IPS-18a (cell line): ENCODE data around the gene NDUFA7.
A peak's percentile ranks its signal among the peaks of the same experiment; 100 is the strongest.

Experiments
- H3K27ac ChIP-seq: one replicate; pipeline ENCODE4 v1.5.1; 2013; ENCODE audit warnings: low read length
- H3K27me3 ChIP-seq: one replicate; pipeline ENCODE4 v1.6.1; 2013; ENCODE audit warnings: mild to moderate bottlenecking, low read length; ENCODE audit not compliant: control insufficient read depth, insufficient read depth
- H3K36me3 ChIP-seq: one replicate; pipeline ENCODE4 v1.6.1; 2013; ENCODE audit warnings: low read depth, low read length; ENCODE audit not compliant: control insufficient read depth
- H3K4me1 ChIP-seq: one replicate; pipeline ENCODE4 v1.6.1; 2013; ENCODE audit warnings: low read depth, low read length; ENCODE audit not compliant: control insufficient read depth
- H3K4me3 ChIP-seq: one replicate; pipeline ENCODE4 v1.5.1; 2013; ENCODE audit warnings: low read length
- H3K9ac ChIP-seq: one replicate; pipeline ENCODE4 v1.6.1; 2013; ENCODE audit warnings: mild to moderate bottlenecking, low read length, moderate library complexity
- H3K9me3 ChIP-seq: one replicate; pipeline ENCODE4 v1.6.1; 2013; ENCODE audit warnings: low read depth, low read length; ENCODE audit not compliant: control insufficient read depth

NDUFA7 gene

DNA sequence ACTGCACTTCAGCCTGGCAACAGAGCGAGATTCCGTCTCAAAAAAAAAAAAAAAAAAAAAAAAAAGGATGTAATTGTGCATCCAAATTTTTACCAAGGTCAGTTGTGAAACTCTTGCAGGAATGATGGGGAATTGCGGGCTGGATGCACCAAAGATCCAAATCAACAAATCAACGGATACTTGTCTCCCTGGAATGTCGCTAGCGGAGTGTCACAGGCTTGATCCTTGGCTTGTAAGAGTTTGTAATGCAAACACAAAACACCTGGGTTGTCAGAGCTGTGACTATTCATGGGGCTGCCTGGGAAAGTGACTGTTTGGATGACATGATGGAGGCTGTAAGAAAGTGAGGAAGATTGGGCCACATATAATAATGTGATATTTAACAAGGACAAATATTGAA lies 17.7 kb upstream of the NDUFA7 start:
- peaks cover 63% of the 10 kb centered on the region for H3K27me3 ChIP-seq
- H3K9me3 ChIP-seq, result no peaks in the 10 kb centered on the region
- H3K36me3 ChIP-seq, result no peaks in the 10 kb centered on the region
- no peaks in the 10 kb centered on the region for H3K4me1 ChIP-seq
- no peak overlapping the region for H3K4me3 ChIP-seq
- H3K9ac ChIP-seq, result no peak overlapping the region
- H3K27ac ChIP-seq, result no peak overlapping the region

GRCh38 chr19:8337728-8338127 lies 16.6 kb upstream of the NDUFA7 start:
- Histone ChIP-seq H3K9ac (no peak overlapping the region), H3K27me3 (peaks cover 64% of the 10 kb centered on the region), H3K36me3 (no peaks in the 10 kb centered on the region), H3K9me3 (no peaks in the 10 kb centered on the region), H3K4me1 (no peaks in the 10 kb centered on the region), H3K27ac (no peak overlapping the region), H3K4me3 (no peak overlapping the region)

- Histone ChIP-seq H3K36me3 (no peaks in the 10 kb centered on the region), H3K9me3 (no peaks in the 10 kb centered on the region), H3K4me1 (no peaks in the 10 kb centered on the region), H3K27me3 (peaks cover 63% of the 10 kb centered on the region), H3K27ac (no peak overlapping the region), H3K4me3 (no peak overlapping the region), H3K9ac (no peak overlapping the region)
Observed at GRCh38 chr19:8336660-8337059, 15.5 kb upstream of the NDUFA7 start.

- Histone ChIP-seq H3K4me1 (no peaks in the 10 kb centered on the region), H3K27me3 (peaks cover 65% of the 10 kb centered on the region), H3K4me3 (peak overlapping the region; percentile 24)
Observed at GRCh38 chr19:8336072-8336569, 14.9 kb upstream of the NDUFA7 start.

GRCh38 chr19:8335343-8336071 lies 14.3 kb upstream of the NDUFA7 start:
- peaks cover 59% of the 10 kb centered on the region for H3K27me3 ChIP-seq
- H3K4me1 ChIP-seq, result no peaks in the 10 kb centered on the region
- no peak overlapping the region for H3K9ac ChIP-seq
- no peaks in the 10 kb centered on the region for H3K36me3 ChIP-seq
- H3K9me3 ChIP-seq, result no peaks in the 10 kb centered on the region
- H3K27ac ChIP-seq, result no peak overlapping the region
- peak overlapping the region; percentile 35 for H3K4me3 ChIP-seq

More at GRCh38 chr19:8336072-8336569, 14.9 kb upstream of the NDUFA7 start:
- no peak overlapping the region for H3K27ac ChIP-seq
- no peaks in the 10 kb centered on the region for H3K36me3 ChIP-seq
- H3K9ac ChIP-seq, result no peak overlapping the region
- H3K9me3 ChIP-seq, result no peaks in the 10 kb centered on the region

- Histone ChIP-seq H3K9me3 (no peaks in the 10 kb centered on the region), H3K36me3 (no peaks in the 10 kb centered on the region), H3K27ac (no peak overlapping the region), H3K4me1 (no peaks in the 10 kb centered on the region), H3K9ac (no peak overlapping the region), H3K4me3 (peak overlapping the region; percentile 40), H3K27me3 (peaks cover 57% of the 10 kb centered on the region)
Observed at GRCh38 chr19:8334458-8335342, 13.5 kb upstream of the NDUFA7 start.

DNA sequence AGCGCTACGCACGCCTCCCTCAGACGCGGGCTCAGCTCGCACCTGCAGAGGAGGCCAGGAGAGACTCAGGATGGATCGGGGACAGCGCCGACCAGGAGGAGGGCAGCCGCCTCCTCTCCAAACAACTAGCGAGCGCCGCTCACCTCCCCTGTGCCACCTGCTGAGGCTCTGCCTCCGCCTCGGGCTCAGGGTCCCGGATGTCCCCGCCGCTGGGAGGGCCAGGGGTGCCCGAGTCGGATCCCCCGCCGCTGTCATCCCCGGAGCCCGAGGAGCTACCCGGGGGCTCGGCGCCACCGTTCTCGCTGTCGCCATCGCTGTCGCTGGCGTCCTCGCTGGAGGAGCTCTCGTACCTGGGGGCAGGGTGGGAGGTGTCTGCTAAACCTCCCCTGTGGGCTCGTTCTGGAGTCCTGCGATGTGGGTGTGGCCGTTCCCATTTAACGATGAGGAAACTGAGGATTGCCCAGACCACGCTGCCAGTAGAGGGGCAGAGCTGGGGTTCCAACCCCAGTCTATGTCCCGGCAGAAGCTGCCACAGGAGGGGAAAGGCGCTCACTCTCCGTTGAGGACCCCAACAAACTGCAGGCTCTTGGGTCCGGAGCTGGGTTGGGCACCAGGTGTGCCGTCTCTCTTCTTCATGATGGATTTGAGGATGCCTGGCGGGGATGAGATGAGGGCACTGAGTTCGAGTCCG lies 12.7 kb upstream of the NDUFA7 start:
- Histone ChIP-seq H3K36me3 (no peaks in the 10 kb centered on the region), H3K9me3 (no peaks in the 10 kb centered on the region), H3K9ac (no peak overlapping the region), H3K27ac (no peak overlapping the region), H3K27me3 (peaks cover 57% of the 10 kb centered on the region), H3K4me3 (peak overlapping the region; percentile 40), H3K4me1 (no peaks in the 10 kb centered on the region)

GRCh38 chr19:8332976-8333766 lies 12.0 kb upstream of the NDUFA7 start:
- no peaks in the 10 kb centered on the region for H3K4me1 ChIP-seq
- peak overlapping the region; percentile 40 for H3K4me3 ChIP-seq
- no peak overlapping the region for H3K27ac ChIP-seq
- no peaks in the 10 kb centered on the region for H3K36me3 ChIP-seq
- peaks cover 57% of the 10 kb centered on the region for H3K27me3 ChIP-seq
- H3K9ac ChIP-seq, result no peak overlapping the region
- no peaks in the 10 kb centered on the region for H3K9me3 ChIP-seq

GRCh38 chr19:8331263-8331845 lies 10.2 kb upstream of the NDUFA7 start:
- Histone ChIP-seq H3K9ac (no peak overlapping the region), H3K4me3 (no peak overlapping the region), H3K4me1 (no peaks in the 10 kb centered on the region), H3K27me3 (peaks cover 50% of the 10 kb centered on the region), H3K36me3 (no peaks in the 10 kb centered on the region), H3K27ac (no peak overlapping the region), H3K9me3 (no peaks in the 10 kb centered on the region)

GRCh38 chr19:8329996-8330395 lies 8.8 kb upstream of the NDUFA7 start:
- Histone ChIP-seq H3K9me3 (no peaks in the 10 kb centered on the region), H3K27me3 (peaks cover 36% of the 10 kb centered on the region), H3K4me1 (no peaks in the 10 kb centered on the region), H3K36me3 (no peaks in the 10 kb centered on the region), H3K4me3 (no peak overlapping the region), H3K9ac (no peak overlapping the region), H3K27ac (no peak overlapping the region)
